K562 treated with DMSO at 1 percent for 48 hours (cell line): ENCODE data around the gene PRR9. TPM values are rescaled to one million over a fixed set of nuclear protein-coding genes. Genes with fewer than 3 reads are reported as not detected.

Source experiments
- total RNA-seq: library from RNA; unstranded; fragments of 300-600 nt; gene quantifications from 2 replicates; pipeline ENCODE4 v1.2.3, GENCODE V29; 2022; ENCODE audit warnings: low replicate concordance; ENCODE audit errors: extremely low read depth

PRR9 gene
- total RNA-seq = not detected in 2 replicates

GRCh38 chr1:153217212-153217611, at the start of gene PRR9:
PRR9 (plus strand) TSS chr1:153217584; CDS start chr1:153218145, 561 bp downstream.

GRCh38 chr1:153203130-153203529, 14.3 kb upstream of the PRR9 start, which contains the start of gene LELP1:
LELP1 (plus strand) TSS chr1:153203430; CDS start chr1:153204708, 1,278 bp downstream.

GRCh38 chr1:153259387-153259786, 42.0 kb downstream of the PRR9 start, which contains the start of gene LORICRIN:
LORICRIN (plus strand) TSS chr1:153259687; CDS start chr1:153260950, 1,263 bp downstream.

Other genes with a start within 250 kb of the PRR9 start
- not detected in 2 replicates for gene SPRR4, start 246.9 kb upstream of the PRR9 start, total RNA-seq
- not detected in 2 replicates for gene SPRR1A, start 233.5 kb upstream of the PRR9 start, total RNA-seq
- not detected in 2 replicates for gene SPRR3, start 215.8 kb upstream of the PRR9 start, total RNA-seq
- not detected in 2 replicates for gene SPRR1B, start 186.4 kb upstream of the PRR9 start, total RNA-seq
- not detected in 2 replicates for gene SPRR2D, start 176.5 kb upstream of the PRR9 start, total RNA-seq
- not detected in 2 replicates for gene SPRR2A, start 160.1 kb upstream of the PRR9 start, total RNA-seq
- not detected in 2 replicates for gene SPRR2B, start 146.0 kb upstream of the PRR9 start, total RNA-seq
- gene SPRR2E, start 123.1 kb upstream of the PRR9 start, total RNA-seq = not detected in 2 replicates
- gene SPRR2F, start 104.1 kb upstream of the PRR9 start, total RNA-seq = not detected in 2 replicates
- not detected in 2 replicates for gene SPRR2G, start 66.7 kb upstream of the PRR9 start, total RNA-seq
- not detected in 2 replicates for gene LELP1, start 14.2 kb upstream of the PRR9 start, total RNA-seq
- not detected in 2 replicates for gene LORICRIN, start 42.1 kb downstream of the PRR9 start, total RNA-seq
- gene PGLYRP3, start 95.4 kb downstream of the PRR9 start, total RNA-seq = not detected in 2 replicates
- gene PGLYRP4, start 131.3 kb downstream of the PRR9 start, total RNA-seq = not detected in 2 replicates
- not detected in 2 replicates for gene S100A9, start 140.3 kb downstream of the PRR9 start, total RNA-seq
- gene S100A12, start 158.0 kb downstream of the PRR9 start, total RNA-seq = not detected in 2 replicates
- not detected in 2 replicates for gene S100A8, start 173.5 kb downstream of the PRR9 start, total RNA-seq
- gene S100A7A, start 198.9 kb downstream of the PRR9 start, total RNA-seq = not detected in 2 replicates
- not detected in 2 replicates for gene S100A7, start 243.1 kb downstream of the PRR9 start, total RNA-seq